ENCODE results near the gene ADGRB3. TPM values are rescaled to one million over a fixed set of nuclear protein-coding genes. Genes with fewer than 3 reads are reported as not detected.

Gene ADGRB3
- total and polyA plus RNA-seq, 2 experiments from 2014 or later: not detected

GRCh38 chr6:68838571-68838970, 203.5 kb downstream of the ADGRB3 start:
- Histone ChIP-seq H3K9ac (no peak overlapping the region), H3K27me3 (replicated peaks; ENCODE audit: insufficient read depth) (no peaks in the 10 kb centered on the region), H3K4me2 (ENCODE audit: unreplicated experiment) (no peak overlapping the region), H3F3A (ENCODE audit: insufficient read depth) (no peaks in the 10 kb centered on the region), H2AFZ (no peak overlapping the region), H3K27ac (no peak overlapping the region), H3K4me1 (ENCODE audit: insufficient read depth) (no peaks in the 10 kb centered on the region), H3K4me3 (no peak overlapping the region), H3K36me3 (ENCODE audit: low read depth) (no peaks in the 10 kb centered on the region), H3K9me2 (ENCODE audit: insufficient read depth) (no peaks in the 10 kb centered on the region), H4K20me1 (ENCODE audit: insufficient read depth) (no peaks in the 10 kb centered on the region), H3K79me2 (ENCODE audit: insufficient read depth) (no peaks in the 10 kb centered on the region), H3K9me3 (ENCODE audit: low read depth) (no peaks in the 10 kb centered on the region)
- TF ChIP-seq EZH2 (IDR thresholded peaks at IDR 0.05; ENCODE audit: insufficient read depth, poor library complexity, severe bottlenecking) (no peak), EZH2phosphoT487 (IDR thresholded peaks at IDR 0.05; ENCODE audit: insufficient read depth, low read depth) (no peak)
- no peak for DNase-seq
- in situ Hi-C loops (cut with MboI): no loop called here

- no peak overlapping the region for H3K9ac ChIP-seq
These were observed 217.7 kb downstream of the ADGRB3 start for GRCh38 chr6:68852791-68853190.

DNA sequence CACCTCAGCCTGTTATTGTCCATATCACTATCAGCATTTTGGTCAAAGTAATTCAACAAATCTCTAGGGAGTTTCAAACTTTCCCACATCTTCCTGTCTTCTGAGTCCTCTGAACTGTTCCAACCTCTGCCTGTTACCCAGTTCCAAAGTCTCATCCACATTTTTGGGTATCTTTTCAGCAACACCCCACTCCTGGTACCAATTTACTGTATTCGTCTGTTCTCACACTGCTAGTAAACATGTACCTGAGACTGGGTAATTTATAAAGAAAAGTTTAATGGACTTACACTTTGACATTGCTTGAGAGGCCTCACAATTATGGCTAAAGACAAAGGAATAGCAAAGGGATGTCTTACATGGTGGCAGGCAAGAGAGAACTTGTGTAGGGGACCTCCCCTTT, 224.2 kb downstream of the ADGRB3 start:
- WGBS, 2 experiments (ENCODE audit: low coverage in 1 of 2, low lambda C conversion rate in 2 of 2, missing lambda C conversion rate in 2 of 2): 8 to 10% methylated on average over 1 of the region's 1 CpG
- H3K4me2 ChIP-seq (ENCODE audit: unreplicated experiment): no peak overlapping the region
- in situ Hi-C loops (cut with MboI): no loop called here

More at GRCh38 chr6:68852791-68853190, 217.7 kb downstream of the ADGRB3 start:
- no peak overlapping the region for H2AFZ ChIP-seq
- no peak overlapping the region for H3K27ac ChIP-seq
- no peaks in the 10 kb centered on the region for H3K9me3 ChIP-seq (ENCODE audit: low read depth)
- H3K79me2 ChIP-seq (ENCODE audit: insufficient read depth): no peaks in the 10 kb centered on the region
- H3K9me2 ChIP-seq (ENCODE audit: insufficient read depth): no peaks in the 10 kb centered on the region
- DNase-seq: no peak
- in situ Hi-C loops (cut with MboI): no loop called here
- H3F3A ChIP-seq (ENCODE audit: insufficient read depth): no peaks in the 10 kb centered on the region
- no peak overlapping the region for H3K4me3 ChIP-seq
- no peak overlapping the region for H3K4me2 ChIP-seq (ENCODE audit: unreplicated experiment)
- H3K4me1 ChIP-seq (ENCODE audit: insufficient read depth): no peaks in the 10 kb centered on the region
- TF ChIP-seq EZH2phosphoT487 (IDR thresholded peaks at IDR 0.05; ENCODE audit: insufficient read depth, low read depth) (no peak), EZH2 (IDR thresholded peaks at IDR 0.05; ENCODE audit: insufficient read depth, poor library complexity, severe bottlenecking) (no peak)
- no peaks in the 10 kb centered on the region for H4K20me1 ChIP-seq (ENCODE audit: insufficient read depth)
- H3K36me3 ChIP-seq (ENCODE audit: low read depth): no peaks in the 10 kb centered on the region
- H3K27me3 ChIP-seq (replicated peaks; ENCODE audit: insufficient read depth): no peaks in the 10 kb centered on the region

DNA sequence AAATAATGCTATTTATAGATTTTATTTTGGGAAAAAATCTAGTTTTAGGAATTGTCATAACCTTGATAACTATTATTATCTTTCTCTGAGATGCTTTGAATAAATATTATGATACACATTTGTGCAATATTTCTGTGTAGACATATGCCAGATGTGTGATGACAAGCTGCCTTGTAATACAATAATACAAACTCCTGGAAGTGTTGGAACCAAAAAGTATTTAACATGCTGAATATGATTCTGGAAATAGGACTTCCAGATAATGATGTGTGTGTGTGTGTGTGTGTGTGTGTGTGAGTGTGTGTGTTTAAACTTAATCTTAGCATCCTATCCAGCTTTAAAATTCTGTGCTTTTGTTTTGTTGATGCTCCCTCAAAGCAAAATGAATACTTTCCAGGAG, 233.6 kb downstream of the ADGRB3 start:
- H3K27me3 ChIP-seq (replicated peaks; ENCODE audit: insufficient read depth): no peaks in the 10 kb centered on the region
- no peak overlapping the region for H3K27ac ChIP-seq
- in situ Hi-C loops (cut with MboI): no loop called here
- no peaks in the 10 kb centered on the region for H3K79me2 ChIP-seq (ENCODE audit: insufficient read depth)
- no peak for DNase-seq
- H3K4me2 ChIP-seq (ENCODE audit: unreplicated experiment): no peak overlapping the region
- no peaks in the 10 kb centered on the region for H3F3A ChIP-seq (ENCODE audit: insufficient read depth)
- H4K20me1 ChIP-seq (ENCODE audit: insufficient read depth): no peaks in the 10 kb centered on the region
- TF ChIP-seq EZH2 (IDR thresholded peaks at IDR 0.05; ENCODE audit: insufficient read depth, poor library complexity, severe bottlenecking) (no peak), EZH2phosphoT487 (IDR thresholded peaks at IDR 0.05; ENCODE audit: insufficient read depth, low read depth) (no peak)
- no peaks in the 10 kb centered on the region for H3K9me3 ChIP-seq (ENCODE audit: low read depth)
- H3K36me3 ChIP-seq (ENCODE audit: low read depth): no peaks in the 10 kb centered on the region
- H2AFZ ChIP-seq: no peak overlapping the region
- H3K9me2 ChIP-seq (ENCODE audit: insufficient read depth): no peaks in the 10 kb centered on the region
- no peak overlapping the region for H3K4me3 ChIP-seq
- no peaks in the 10 kb centered on the region for H3K4me1 ChIP-seq (ENCODE audit: insufficient read depth)
- no peak overlapping the region for H3K9ac ChIP-seq

More for the DNA sequence above, 224.2 kb downstream of the ADGRB3 start:
- Histone ChIP-seq H3K9me2 (ENCODE audit: insufficient read depth) (no peaks in the 10 kb centered on the region), H2AFZ (no peak overlapping the region), H3K79me2 (ENCODE audit: insufficient read depth) (no peaks in the 10 kb centered on the region), H3K27me3 (replicated peaks; ENCODE audit: insufficient read depth) (no peaks in the 10 kb centered on the region), H3K4me1 (ENCODE audit: insufficient read depth) (no peaks in the 10 kb centered on the region), H3K4me3 (no peak overlapping the region), H3K9ac (no peak overlapping the region), H3K27ac (no peak overlapping the region), H4K20me1 (ENCODE audit: insufficient read depth) (no peaks in the 10 kb centered on the region), H3F3A (ENCODE audit: insufficient read depth) (no peaks in the 10 kb centered on the region), H3K36me3 (ENCODE audit: low read depth) (no peaks in the 10 kb centered on the region), H3K9me3 (ENCODE audit: low read depth) (no peaks in the 10 kb centered on the region)
- no peak for TF ChIP-seq EZH2phosphoT487 (IDR thresholded peaks at IDR 0.05; ENCODE audit: insufficient read depth, low read depth)
- no peak for TF ChIP-seq EZH2 (IDR thresholded peaks at IDR 0.05; ENCODE audit: insufficient read depth, poor library complexity, severe bottlenecking)
- DNase-seq: no peak

DNA sequence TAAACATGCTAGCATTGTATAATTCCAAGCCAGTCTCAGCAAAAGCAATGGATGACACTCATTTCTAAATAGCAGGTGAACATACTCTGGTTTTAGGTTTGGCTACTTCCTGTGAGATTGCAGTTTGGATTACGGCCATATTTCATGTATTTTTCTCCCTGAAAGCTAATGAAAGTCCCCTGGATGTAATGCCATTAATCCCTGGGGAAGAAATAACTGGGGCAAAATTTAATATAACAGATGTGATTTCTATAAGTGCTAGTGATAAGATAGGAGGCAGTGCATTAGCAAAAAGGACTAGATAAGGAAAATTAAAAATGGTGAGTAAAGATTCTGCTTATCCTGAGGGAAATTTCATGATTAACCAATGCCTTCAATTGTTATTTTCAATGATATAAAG, 238.2 kb downstream of the ADGRB3 start:
- Histone ChIP-seq H3K9ac (no peak overlapping the region), H4K20me1 (ENCODE audit: insufficient read depth) (no peaks in the 10 kb centered on the region), H3K9me3 (ENCODE audit: low read depth) (no peaks in the 10 kb centered on the region), H3K4me2 (ENCODE audit: unreplicated experiment) (no peak overlapping the region), H3K79me2 (ENCODE audit: insufficient read depth) (no peaks in the 10 kb centered on the region), H3F3A (ENCODE audit: insufficient read depth) (no peaks in the 10 kb centered on the region), H3K36me3 (ENCODE audit: low read depth) (no peaks in the 10 kb centered on the region), H3K27ac (no peak overlapping the region), H3K4me3 (no peak overlapping the region), H3K9me2 (ENCODE audit: insufficient read depth) (no peaks in the 10 kb centered on the region), H2AFZ (no peak overlapping the region), H3K27me3 (replicated peaks; ENCODE audit: insufficient read depth) (no peaks in the 10 kb centered on the region), H3K4me1 (ENCODE audit: insufficient read depth) (no peaks in the 10 kb centered on the region)
- no peak for TF ChIP-seq EZH2 (IDR thresholded peaks at IDR 0.05; ENCODE audit: insufficient read depth, poor library complexity, severe bottlenecking)
- no peak for TF ChIP-seq EZH2phosphoT487 (IDR thresholded peaks at IDR 0.05; ENCODE audit: insufficient read depth, low read depth)
- no peak for DNase-seq
- 57 to 62% methylated on average over 1 of the region's 1 CpG for WGBS, 2 experiments (ENCODE audit: low coverage in 1 of 2, low lambda C conversion rate in 2 of 2, missing lambda C conversion rate in 2 of 2)
- in situ Hi-C loops (cut with MboI): no loop called here
